Upper lobe of left lung (tissue), 6 donors: ENCODE data around the gene ADGRF5. TPM values are rescaled to one million over a fixed set of nuclear protein-coding genes. Genes with fewer than 3 reads are reported as not detected.

Experiments used
- ATAC-seq, 2 donors: fragments of 200-7000 bp; cut with Tn5 transposase; one replicate each; pipeline ENCODE4 v1.9.1; 2022; ENCODE audit warnings: mild to moderate bottlenecking in 2 of 2, moderate library complexity in 2 of 2; ENCODE audit not compliant: low FRiP score in 2 of 2
- DNase-seq, 2 donors: peaks; one replicate each; pipeline ENCODE4 v3.0.0-alpha.2; 2019 to 2020
- H3K27ac ChIP-seq, 4 donors: fragments of 200-600 bp; sonication (generic); one replicate each; pipeline ENCODE4 v1.5.1; 2016 to 2019
- H3K27me3 ChIP-seq, 4 donors: fragments of 200-600 bp; sonication (generic); one replicate each; pipeline ENCODE4 v1.5.1; 2017 to 2019
- H3K36me3 ChIP-seq, 4 donors: fragments of 200-600 bp; sonication (generic); one replicate each; pipeline ENCODE4 v1.5.1; 2016 to 2019
- H3K4me1 ChIP-seq, 4 donors: fragments of 200-600 bp; sonication (generic); one replicate each; pipeline ENCODE4 v1.5.1; 2018 to 2019
- H3K4me3 ChIP-seq, 4 donors: fragments of 200-600 bp; sonication (generic); one replicate each; pipeline ENCODE4 v1.5.1; 2017 to 2019; ENCODE audit warnings: mild to moderate bottlenecking in 2 of 4, moderate library complexity in 1 of 4
- H3K9me3 ChIP-seq, 4 donors: fragments of 200-600 bp; sonication (generic); one replicate each; pipeline ENCODE4 v1.5.1; 2018 to 2019
- CTCF ChIP-seq, 6 experiments: fragments of 450-650 bp in 4 of 6; fragments of 200-600 bp in 2 of 6; sonication (generic) in 2 of 6; IDR thresholded peaks; one replicate each; pipeline ENCODE4 v1.5.1; 2016 to 2019; ENCODE audit warnings: antibody characterized with exemption in 6 of 6
- EP300 ChIP-seq, 4 donors: sonication (generic); formaldehyde crosslinking; IDR thresholded peaks; one replicate each; pipeline ENCODE4 v1.5.1; 2017; ENCODE audit warnings: antibody characterized with exemption in 4 of 4, control low read depth in 2 of 4
- POLR2A ChIP-seq, 4 donors: fragments of 450-650 bp; IDR thresholded peaks; one replicate each; pipeline ENCODE4 v1.5.1; 2016 to 2017; ENCODE audit warnings: antibody characterized with exemption in 4 of 4, mild to moderate bottlenecking in 2 of 4
- POLR2AphosphoS5 ChIP-seq, 2 donors: sonication (generic); formaldehyde crosslinking; IDR thresholded peaks; one replicate each; pipeline ENCODE4 v1.5.1; 2017; ENCODE audit warnings: antibody characterized with exemption in 2 of 2
- WGBS, 2 donors: methylation state at CpG; one replicate each; pipeline ENCODE4 v1.1.5; 2017 to 2018; 5-methylcytosine and 5-hydroxymethylcytosine counted together
- total RNA-seq, 6 donors: library from RNA; depleted of rRNA in 4 of 6; stranded (reverse); fragments of >200 nt in 4 of 6; gene quantifications; one replicate each; pipeline versions ENCODE4 v1.1.0 to v1.2.1, GENCODE V29; 2016 to 2021
- donor health status: DM: no; HTN: no; CAD: no; lungs with moderate emphysema.
- donor health status: DM: no; HTN: yes; CAD: no; lungs with severe emphysema.

ADGRF5 gene
- total RNA-seq, 6 donors from 2014 or later, result 107 to 352 (median 215) TPM

GRCh38 chr6:46882645-46883044 is 39.1 kb downstream of the ADGRF5 start:
- H3K4me1 ChIP-seq, result no peaks in the 10 kb centered on the region
- H3K36me3 ChIP-seq, result peaks cover 29 to 97% (median 60%) of the 10 kb centered on the region in 4 donors
- WGBS, 2 donors, result 63 to 89% methylated on average over 2 of the region's 2 CpGs
- ATAC-seq, result no peak
- DNase-seq, result no peak
- no peaks in the 10 kb centered on the region for H3K9me3 ChIP-seq
- H3K27me3 ChIP-seq, result no peaks in the 10 kb centered on the region
- peak overlapping the region in 1 of 4 donors; percentile 11 for H3K27ac ChIP-seq
- H3K4me3 ChIP-seq, result no peak overlapping the region
- no peak for TF ChIP-seq EP300 (IDR thresholded peaks at IDR 0.05)
- no peak for TF ChIP-seq POLR2A (IDR thresholded peaks at IDR 0.05)
- TF ChIP-seq POLR2AphosphoS5 (IDR thresholded peaks at IDR 0.05), result no peak
- no peak for TF ChIP-seq CTCF (IDR thresholded peaks at IDR 0.05)

GRCh38 chr6:46879003-46879402 is 42.7 kb downstream of the ADGRF5 start:
- no peak for DNase-seq
- peaks cover 27 to 89% (median 64%) of the 10 kb centered on the region in 4 donors for H3K36me3 ChIP-seq
- TF ChIP-seq CTCF (IDR thresholded peaks at IDR 0.05) (no peak), POLR2A (IDR thresholded peaks at IDR 0.05) (no peak), POLR2AphosphoS5 (IDR thresholded peaks at IDR 0.05) (no peak), EP300 (IDR thresholded peaks at IDR 0.05) (no peak)
- H3K4me3 ChIP-seq, result no peak overlapping the region
- ATAC-seq, result no peak
- 92 to 93% methylated on average over 5 of the region's 5 CpGs for WGBS, 2 donors
- H3K27ac ChIP-seq, result no peak overlapping the region
- H3K27me3 ChIP-seq, result no peaks in the 10 kb centered on the region
- H3K9me3 ChIP-seq, result no peaks in the 10 kb centered on the region
- peaks cover 0 to 9% (median 2%) of the 10 kb centered on the region in 4 donors for H3K4me1 ChIP-seq

GRCh38 chr6:46876126-46876525 is 45.6 kb downstream of the ADGRF5 start:
- H3K4me1 ChIP-seq, result peaks cover 0 to 9% (median 2%) of the 10 kb centered on the region in 4 donors
- no peak for TF ChIP-seq EP300 (IDR thresholded peaks at IDR 0.05)
- TF ChIP-seq POLR2AphosphoS5 (IDR thresholded peaks at IDR 0.05), result peak in 1 of 2 donors; percentile 15
- no peak overlapping the region for H3K4me3 ChIP-seq
- DNase-seq (no peak), ATAC-seq (peak in 1 of 2 donors; percentile 43)
- no peak overlapping the region for H3K27ac ChIP-seq
- H3K36me3 ChIP-seq, result peaks cover 20 to 86% (median 49%) of the 10 kb centered on the region in 4 donors
- no peaks in the 10 kb centered on the region for H3K27me3 ChIP-seq
- no peaks in the 10 kb centered on the region for H3K9me3 ChIP-seq
- 28 to 30% methylated on average over 4 of the region's 4 CpGs for whole genome bisulfite sequencing, 2 donors

- Histone ChIP-seq H3K36me3 (peaks cover 19 to 98% (median 48%) of the 10 kb centered on the region in 4 donors), H3K4me1 (no peaks in the 10 kb centered on the region), H3K27ac (peak overlapping the region in 1 of 4 donors; percentile 6), H3K4me3 (no peak overlapping the region), H3K27me3 (no peaks in the 10 kb centered on the region), H3K9me3 (no peaks in the 10 kb centered on the region)
- no peak for TF ChIP-seq EP300 (IDR thresholded peaks at IDR 0.05)
- TF ChIP-seq POLR2AphosphoS5 (IDR thresholded peaks at IDR 0.05), result no peak
- no peak for TF ChIP-seq CTCF (IDR thresholded peaks at IDR 0.05)
- TF ChIP-seq POLR2A (IDR thresholded peaks at IDR 0.05), result no peak
- ATAC-seq (no peak), DNase-seq (no peak)
- WGBS, 2 donors, result 75 to 79% methylated on average over 5 of the region's 5 CpGs
Observed at GRCh38 chr6:46867411-46867810, 54.3 kb downstream of the ADGRF5 start.

GRCh38 chr6:46865221-46865620 is 56.5 kb downstream of the ADGRF5 start:
- Histone ChIP-seq H3K9me3 (no peaks in the 10 kb centered on the region), H3K27me3 (no peaks in the 10 kb centered on the region), H3K4me1 (no peaks in the 10 kb centered on the region), H3K36me3 (peaks cover 25 to 98% (median 56%) of the 10 kb centered on the region in 4 donors), H3K27ac (no peak overlapping the region), H3K4me3 (no peak overlapping the region)
- WGBS, 2 donors, result 90 to 94% methylated on average over 2 of the region's 2 CpGs
- no peak for DNase-seq
- TF ChIP-seq EP300 (IDR thresholded peaks at IDR 0.05) (no peak), CTCF (IDR thresholded peaks at IDR 0.05) (no peak), POLR2AphosphoS5 (IDR thresholded peaks at IDR 0.05) (no peak)
- ATAC-seq, result no peak
